ENCODE measurements around the gene HOXD8.

Gene HOXD8

GRCh38 chr2:176085120-176085788, 44.3 kb upstream of the HOXD8 start:
- no peaks in the 10 kb centered on the region for H3K36me3 ChIP-seq (ENCODE audit: low read length)
- H2AFZ ChIP-seq (ENCODE audit: low read depth, low read length, severe bottlenecking): no peak overlapping the region
- H4K20me1 ChIP-seq (ENCODE audit: low read depth, low read length): no peaks in the 10 kb centered on the region
- H3K4me2 ChIP-seq (ENCODE audit: low read depth, low read length, poor library complexity, severe bottlenecking): no peak overlapping the region
- H3K79me2 ChIP-seq (ENCODE audit: insufficient read depth, low read length): no peaks in the 10 kb centered on the region
- H3K9me3 ChIP-seq (ENCODE audit: insufficient read depth, low read length): no peaks in the 10 kb centered on the region
- no peaks in the 10 kb centered on the region for H3F3A ChIP-seq (ENCODE audit: insufficient read depth)
- no peak overlapping the region for H3K4me3 ChIP-seq (ENCODE audit: insufficient read depth, low read length, poor library complexity, severe bottlenecking)
- no peak overlapping the region for H3K9ac ChIP-seq (ENCODE audit: low read length)
- TF ChIP-seq CTCF (IDR thresholded peaks at IDR 0.05; ENCODE audit: insufficient read depth, low read length, poor library complexity, severe bottlenecking) (no peak), EZH2phosphoT487 (conservative IDR thresholded peaks at IDR 0.05; ENCODE audit: low read length) (no peak)
- no peaks in the 10 kb centered on the region for H3K27me3 ChIP-seq (ENCODE audit: low read length)
- no peaks in the 10 kb centered on the region for H3K9me2 ChIP-seq (replicated peaks; ENCODE audit: insufficient read depth, low read length)
- no peak overlapping the region for H3K27ac ChIP-seq (ENCODE audit: low read depth, low read length)

- Histone ChIP-seq H3K27ac (ENCODE audit: low read depth, low read length) (no peak overlapping the region), H3K27me3 (ENCODE audit: low read length) (no peaks in the 10 kb centered on the region), H3K4me2 (ENCODE audit: low read depth, low read length, poor library complexity, severe bottlenecking) (no peak overlapping the region), H3K9ac (ENCODE audit: low read length) (no peak overlapping the region), H3K36me3 (ENCODE audit: low read length) (no peaks in the 10 kb centered on the region), H3K9me2 (replicated peaks; ENCODE audit: insufficient read depth, low read length) (no peaks in the 10 kb centered on the region), H3F3A (ENCODE audit: insufficient read depth) (no peaks in the 10 kb centered on the region), H4K20me1 (ENCODE audit: low read depth, low read length) (no peaks in the 10 kb centered on the region), H3K79me2 (ENCODE audit: insufficient read depth, low read length) (no peaks in the 10 kb centered on the region), H3K4me3 (ENCODE audit: insufficient read depth, low read length, poor library complexity, severe bottlenecking) (no peak overlapping the region), H3K9me3 (ENCODE audit: insufficient read depth, low read length) (no peaks in the 10 kb centered on the region), H2AFZ (ENCODE audit: low read depth, low read length, severe bottlenecking) (no peak overlapping the region)
- TF ChIP-seq EZH2phosphoT487 (conservative IDR thresholded peaks at IDR 0.05; ENCODE audit: low read length): no peak
- peak; percentile 16 for TF ChIP-seq CTCF (IDR thresholded peaks at IDR 0.05; ENCODE audit: insufficient read depth, low read length, poor library complexity, severe bottlenecking)
These were observed 43.4 kb upstream of the HOXD8 start for GRCh38 chr2:176085861-176086771.

GRCh38 chr2:176087330-176088047, 42.0 kb upstream of the HOXD8 start:
- Histone ChIP-seq H3K4me3 (ENCODE audit: insufficient read depth, low read length, poor library complexity, severe bottlenecking) (no peak overlapping the region), H3K9me3 (ENCODE audit: insufficient read depth, low read length) (no peaks in the 10 kb centered on the region), H3K4me2 (ENCODE audit: low read depth, low read length, poor library complexity, severe bottlenecking) (no peak overlapping the region), H3K36me3 (ENCODE audit: low read length) (no peaks in the 10 kb centered on the region), H2AFZ (ENCODE audit: low read depth, low read length, severe bottlenecking) (no peak overlapping the region), H3F3A (ENCODE audit: insufficient read depth) (no peaks in the 10 kb centered on the region), H3K27me3 (ENCODE audit: low read length) (no peaks in the 10 kb centered on the region), H3K27ac (ENCODE audit: low read depth, low read length) (no peak overlapping the region), H3K9me2 (replicated peaks; ENCODE audit: insufficient read depth, low read length) (no peaks in the 10 kb centered on the region), H4K20me1 (ENCODE audit: low read depth, low read length) (no peaks in the 10 kb centered on the region), H3K79me2 (ENCODE audit: insufficient read depth, low read length) (no peaks in the 10 kb centered on the region), H3K9ac (ENCODE audit: low read length) (no peak overlapping the region)
- no peak for TF ChIP-seq CTCF (IDR thresholded peaks at IDR 0.05; ENCODE audit: insufficient read depth, low read length, poor library complexity, severe bottlenecking)
